Skin epidermis (tissue), 12 donors: Measurements from ENCODE around the gene SLC25A44.
A peak's percentile ranks its signal among the peaks of the same experiment; 100 is the strongest.

ENCODE experiments used
- H3K27ac ChIP-seq, 21 experiments: fragments of 200-600 bp; sonication (generic) in 11 of 21; one replicate each; pipeline ENCODE4 v1.5.0; 2020; ENCODE audit warnings: mild to moderate bottlenecking in 3 of 21, inconsistent platforms in 2 of 21, moderate library complexity in 2 of 21
- H3K4me3 ChIP-seq, 7 experiments: fragments of 200-600 bp; sonication (generic) in 2 of 7; one replicate each; pipeline ENCODE4 v1.5.0; 2020; ENCODE audit warnings: inconsistent platforms in 2 of 7, mild to moderate bottlenecking in 2 of 7, moderate library complexity in 1 of 7

SLC25A44 gene, protein sequence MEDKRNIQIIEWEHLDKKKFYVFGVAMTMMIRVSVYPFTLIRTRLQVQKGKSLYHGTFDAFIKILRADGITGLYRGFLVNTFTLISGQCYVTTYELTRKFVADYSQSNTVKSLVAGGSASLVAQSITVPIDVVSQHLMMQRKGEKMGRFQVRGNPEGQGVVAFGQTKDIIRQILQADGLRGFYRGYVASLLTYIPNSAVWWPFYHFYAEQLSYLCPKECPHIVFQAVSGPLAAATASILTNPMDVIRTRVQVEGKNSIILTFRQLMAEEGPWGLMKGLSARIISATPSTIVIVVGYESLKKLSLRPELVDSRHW

GRCh38 chr1:156193488-156194299, at the start of gene SLC25A44:
TSS of gene SLC25A44 (plus strand) at chr1:156194104. CDS start at chr1:156199848, 5,744 bp downstream.
- H3K27ac ChIP-seq = peak within 1 kb of the TSS; percentile 52 to 92 (median 82)
- H3K4me3 ChIP-seq = peak within 1 kb of the TSS; percentile 67 to 88 (median 80)

DNA sequence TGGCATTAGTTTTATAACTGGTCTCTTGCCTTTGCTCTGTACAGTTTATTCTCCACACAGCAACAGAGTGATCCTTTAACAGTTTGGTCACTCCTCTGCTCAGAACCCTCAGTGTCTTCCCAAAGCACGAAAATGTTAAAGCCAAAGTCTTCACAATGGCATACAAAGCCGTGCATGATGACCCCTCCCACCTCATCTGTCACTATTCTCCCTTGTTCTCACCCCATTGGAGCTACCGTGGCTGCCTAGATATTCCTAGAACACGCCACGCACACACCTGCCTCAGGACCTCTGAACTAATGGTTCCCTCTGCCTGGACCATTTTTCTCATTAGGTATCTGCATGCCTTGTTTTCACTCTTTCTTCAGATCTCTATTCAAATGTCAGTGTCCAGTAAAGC, 49.2 kb upstream of the SLC25A44 start:
- no peak overlapping the region for H3K4me3 ChIP-seq
- H3K27ac ChIP-seq = no peak overlapping the region

DNA sequence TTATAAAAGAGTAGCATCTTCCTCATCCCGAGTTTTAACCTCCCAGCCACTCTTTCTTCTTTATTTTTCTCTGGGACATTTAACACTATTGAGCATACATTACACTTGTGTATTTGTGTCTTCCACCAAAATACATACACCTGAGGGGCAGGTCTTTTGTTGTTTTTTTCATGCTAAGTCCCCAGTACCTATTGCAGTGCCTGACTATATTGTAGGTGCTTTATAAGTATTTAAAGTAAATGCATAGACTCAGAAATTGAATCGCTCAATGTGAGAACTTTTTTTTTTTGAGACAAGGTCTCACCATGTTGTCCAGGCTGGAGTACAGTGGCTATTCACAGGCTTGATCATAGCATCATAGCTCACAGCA, 48.3 kb upstream of the SLC25A44 start:
- Histone ChIP-seq H3K27ac (peak overlapping the region in 1 of 21 experiments; percentile 65), H3K4me3 (no peak overlapping the region)

- H3K4me3 ChIP-seq = no peak overlapping the region
These were observed 47.7 kb upstream of the SLC25A44 start for GRCh38 chr1:156146020-156146768.

GRCh38 chr1:156146769-156147405, 47.0 kb upstream of the SLC25A44 start:
- Histone ChIP-seq H3K4me3 (no peak overlapping the region), H3K27ac (peak overlapping the region in 16 of 21 experiments; percentile 3 to 73 (median 47))

More at GRCh38 chr1:156146020-156146768, 47.7 kb upstream of the SLC25A44 start:
- H3K27ac ChIP-seq = peak overlapping the region in 14 of 21 experiments; percentile 3 to 73 (median 46)

- H3K27ac ChIP-seq = peak overlapping the region in 11 of 21 experiments; percentile 10 to 73 (median 46)
- H3K4me3 ChIP-seq = no peak overlapping the region
These were observed 45.7 kb upstream of the SLC25A44 start for GRCh38 chr1:156148216-156148615.

DNA sequence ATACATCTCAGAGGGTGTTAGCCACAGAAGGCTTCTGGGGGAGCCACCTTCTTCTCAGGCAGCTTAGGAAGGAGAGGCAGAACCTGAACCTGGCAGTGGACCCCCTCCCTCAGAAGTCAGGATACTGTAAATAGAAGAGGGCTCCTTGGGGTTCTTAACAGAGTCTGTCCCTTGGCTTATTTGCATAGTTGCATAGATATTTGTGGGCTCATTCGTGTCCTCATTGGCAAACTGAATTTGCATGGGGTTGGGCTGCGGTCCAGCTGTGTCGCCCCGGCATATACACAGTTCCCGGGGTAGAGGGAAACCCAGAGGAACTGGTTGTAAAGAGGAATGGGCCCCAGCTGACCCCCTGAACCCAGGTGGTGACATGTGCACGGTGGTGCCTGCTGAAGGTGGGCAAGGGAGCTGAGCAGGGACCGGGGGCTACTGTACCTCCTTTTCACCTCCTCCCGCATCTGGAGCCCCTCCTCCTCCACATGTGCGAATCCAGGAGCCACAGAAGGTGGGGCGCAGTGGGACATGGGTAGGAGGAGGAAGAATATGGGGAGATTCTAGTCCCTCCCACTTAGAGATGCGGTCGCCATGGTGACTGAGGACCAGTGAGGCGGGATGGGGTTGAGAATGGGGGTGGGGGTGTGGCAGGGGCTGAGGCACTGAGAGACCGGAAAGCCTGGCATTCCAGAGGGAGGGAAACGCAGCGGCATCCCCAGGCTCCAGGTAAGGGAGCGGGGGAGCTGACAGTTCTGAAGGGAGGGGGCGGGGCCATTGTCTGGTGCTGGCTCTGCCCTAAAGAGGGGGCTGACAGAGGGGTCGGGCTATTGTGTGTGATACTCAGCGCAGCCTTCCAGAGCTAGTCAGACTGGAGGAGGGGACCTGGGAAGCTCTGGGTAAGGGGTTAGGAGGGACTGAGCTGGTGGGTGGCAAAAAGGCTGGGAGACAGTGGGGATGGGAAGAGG, 44.3 kb upstream of the SLC25A44 start:
- peak overlapping the region in 2 of 21 experiments; percentile 25 to 73 for H3K27ac ChIP-seq

GRCh38 chr1:156150333-156151011, 43.4 kb upstream of the SLC25A44 start:
- Histone ChIP-seq H3K27ac (peak overlapping the region in 6 of 21 experiments; percentile 5 to 66 (median 32)), H3K4me3 (no peak overlapping the region)

More for the DNA sequence above, 44.3 kb upstream of the SLC25A44 start:
- no peak overlapping the region for H3K4me3 ChIP-seq

GRCh38 chr1:156151093-156151688, 42.7 kb upstream of the SLC25A44 start:
- Histone ChIP-seq H3K27ac (peak overlapping the region in 6 of 21 experiments; percentile 10 to 66 (median 32)), H3K4me3 (no peak overlapping the region)

DNA sequence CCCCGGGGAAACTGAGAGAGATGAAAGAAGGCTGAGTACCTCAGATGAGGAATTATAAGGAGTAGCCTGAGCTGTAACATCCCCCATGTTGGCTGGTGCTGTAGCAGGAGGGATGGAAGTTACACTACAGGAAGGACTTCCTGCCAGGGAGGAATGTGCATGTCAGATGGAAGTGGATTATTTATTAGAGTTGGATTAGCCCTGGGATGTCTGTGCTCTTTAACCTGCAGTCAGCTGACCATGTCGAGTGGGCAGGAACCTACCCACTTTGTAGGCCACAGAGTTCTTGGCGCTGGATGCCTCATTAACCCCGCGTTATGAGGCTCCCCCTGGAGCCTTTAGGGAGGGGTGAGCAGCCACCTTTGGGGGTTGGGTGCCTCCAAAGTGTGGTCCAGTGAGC, 41.3 kb upstream of the SLC25A44 start:
- H3K27ac ChIP-seq = peak overlapping the region in 15 of 21 experiments; percentile 5 to 88 (median 80)
- H3K4me3 ChIP-seq = no peak overlapping the region

DNA sequence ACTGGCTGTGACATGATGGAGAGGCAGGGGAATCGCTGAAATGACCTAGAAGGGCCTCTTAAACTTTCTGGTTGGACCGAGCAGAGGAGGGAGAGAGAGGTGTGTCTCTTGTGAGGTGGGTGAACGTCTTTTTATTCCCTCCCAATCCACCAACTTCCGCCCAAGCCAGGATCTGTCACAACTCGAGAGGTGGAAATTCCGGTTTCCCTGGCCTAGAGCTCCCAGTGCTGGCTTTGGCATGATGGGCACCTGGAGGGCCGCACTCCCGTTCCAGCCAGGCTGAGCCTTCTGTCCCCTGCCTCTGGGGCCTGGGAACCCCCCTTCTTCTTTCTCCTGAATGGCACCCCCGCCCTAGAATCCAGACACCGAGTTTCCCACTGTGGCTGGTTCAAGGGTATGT, 40.5 kb upstream of the SLC25A44 start, which contains the start of gene SEMA4A:
SEMA4A (plus strand) TSS at position 224 of the 400 bp plus-strand sequence. CDS start 994 bp downstream, outside the sequence.
- Histone ChIP-seq H3K4me3 (peak within 1 kb of the TSS; percentile 3 to 34 (median 26)), H3K27ac (peak within 1 kb of the TSS; percentile 29 to 88 (median 79))

DNA sequence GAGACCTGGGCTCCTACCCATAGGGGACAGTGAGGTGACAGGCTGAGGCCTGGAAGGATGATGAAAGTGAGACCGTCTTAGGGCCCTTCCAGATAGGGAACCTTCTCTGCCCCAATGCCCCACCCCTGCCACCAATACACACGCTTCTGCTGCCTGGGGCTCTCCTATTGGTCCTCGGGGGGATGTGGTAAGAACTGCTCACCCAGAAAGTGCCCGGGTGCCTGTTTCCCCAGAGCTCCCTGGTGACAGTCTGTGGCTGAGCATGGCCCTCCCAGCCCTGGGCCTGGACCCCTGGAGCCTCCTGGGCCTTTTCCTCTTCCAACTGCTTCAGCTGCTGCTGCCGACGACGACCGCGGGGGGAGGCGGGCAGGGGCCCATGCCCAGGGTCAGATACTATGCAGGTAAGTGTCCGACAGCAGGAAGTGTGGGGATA, 39.6 kb upstream of the SLC25A44 start:
- H3K4me3 ChIP-seq = peak overlapping the region in 5 of 7 experiments; percentile 7 to 34 (median 26)
- H3K27ac ChIP-seq = peak overlapping the region in 19 of 21 experiments; percentile 38 to 88 (median 80)

DNA sequence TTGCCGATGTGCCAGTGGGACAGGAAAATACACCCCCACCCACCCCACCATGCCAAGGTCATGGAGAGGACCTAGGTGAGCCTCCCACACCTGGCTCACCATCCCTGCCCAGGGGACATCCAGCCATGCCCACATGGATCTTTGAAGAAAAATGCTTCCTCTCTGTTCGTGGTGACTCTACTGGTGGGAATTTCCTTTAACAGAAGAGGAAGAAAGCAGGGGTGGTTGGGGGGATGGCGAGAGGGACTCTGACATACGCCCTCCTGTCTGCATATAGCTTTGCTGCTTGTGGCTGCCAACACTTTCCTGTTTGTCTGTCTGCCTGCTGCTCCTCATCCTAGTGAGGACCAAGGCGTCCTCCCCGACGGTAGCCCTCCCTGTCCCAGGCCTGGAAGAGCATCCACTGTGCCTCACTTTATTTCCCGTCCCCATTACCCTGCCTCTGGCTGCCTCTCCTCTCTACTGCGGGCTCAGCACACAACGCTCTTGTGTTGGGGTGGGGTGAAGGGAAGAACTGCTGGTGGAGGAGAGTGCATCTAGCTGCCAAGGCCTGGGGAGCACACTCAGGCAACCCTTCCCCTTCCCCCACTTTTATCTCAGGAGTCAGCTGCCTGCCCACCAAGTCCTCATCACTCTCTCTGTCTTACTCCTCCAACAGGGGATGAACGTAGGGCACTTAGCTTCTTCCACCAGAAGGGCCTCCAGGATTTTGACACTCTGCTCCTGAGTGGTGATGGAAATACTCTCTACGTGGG, 38.0 kb upstream of the SLC25A44 start:
- H3K4me3 ChIP-seq = peak overlapping the region in 1 of 7 experiments; percentile 13
- H3K27ac ChIP-seq = peak overlapping the region in 5 of 21 experiments; percentile 10 to 88 (median 84)

- no peak overlapping the region for H3K27ac ChIP-seq
- H3K4me3 ChIP-seq = no peak overlapping the region
These were observed 36.4 kb upstream of the SLC25A44 start for GRCh38 chr1:156157506-156157905.

DNA sequence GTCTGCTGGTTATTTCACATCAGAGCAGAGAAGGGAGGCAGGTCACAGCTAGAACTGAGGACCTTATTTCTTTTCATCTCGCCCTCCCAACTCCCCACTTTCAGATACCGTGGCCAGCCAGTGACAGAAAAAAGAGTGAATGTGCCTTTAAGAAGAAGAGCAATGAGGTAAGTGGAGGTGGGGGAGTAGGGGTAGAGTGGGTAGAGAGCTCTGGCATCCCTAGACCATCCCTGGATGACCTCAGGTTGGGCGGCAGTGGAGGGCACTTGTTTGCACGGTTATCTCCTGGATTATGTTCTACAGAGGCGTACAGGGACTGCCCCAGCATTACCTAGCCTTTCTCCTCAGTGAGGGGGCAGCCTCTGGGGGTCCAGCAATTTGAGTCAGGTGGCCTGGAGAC, 35.9 kb upstream of the SLC25A44 start:
- Histone ChIP-seq H3K4me3 (no peak overlapping the region), H3K27ac (peak overlapping the region in 1 of 21 experiments; percentile 11)
